ENCODE data around the gene DUSP5. TPM values are rescaled to one million over a fixed set of nuclear protein-coding genes. Genes with fewer than 3 reads are reported as not detected.
"Not testable (repeated sequence)": the region's sequence is repeated elsewhere in the genome, so short reads cannot be mapped to it uniquely, and the experiment has no call there.

Gene DUSP5
- total and polyA plus RNA-seq, 7 donors, result 1.2 to 77.5 (median 2.1) TPM

- Histone ChIP-seq H3K9me3 (no peaks in the 10 kb centered on the region), H3K27me3 (ENCODE audit: insufficient read depth in 3 of 3, low read length in 2 of 3) (peaks cover 0 to 19% (median 5%) of the 10 kb centered on the region in 3 donors), H3K4me3 (no peak overlapping the region), H3K36me3 (ENCODE audit: insufficient read depth in 1 of 2, low read depth in 1 of 2) (no peaks in the 10 kb centered on the region), H3K4me1 (peaks cover 4% of the 10 kb centered on the region), H3K27ac (no peak overlapping the region)
- no peak for DNase-seq
- WGBS, 3 donors, result 54 to 74% (median 59%) methylated on average over 6 of the region's 6 CpGs
- intact Hi-C loops (cut with DNase I), result no loop called here
- ATAC-seq, result no peak
- TF ChIP-seq CTCF (IDR thresholded peaks at IDR 0.05), result no peak
Measured at GRCh38 chr10:110529596-110530011, 31.9 kb downstream of the DUSP5 start.

GRCh38 chr10:110530131-110530831 lies 32.6 kb downstream of the DUSP5 start:
- no peaks in the 10 kb centered on the region for H3K9me3 ChIP-seq
- H3K4me3 ChIP-seq, result peak overlapping the region; percentile 26
- ATAC-seq (peak in 3 of 4 donors; percentile 66 to 77 (median 68)), DNase-seq (peak; percentile 63 to 81)
- no peak overlapping the region for H3K27ac ChIP-seq
- no peak for TF ChIP-seq CTCF (IDR thresholded peaks at IDR 0.05)
- peaks cover 4% of the 10 kb centered on the region for H3K4me1 ChIP-seq
- no peaks in the 10 kb centered on the region for H3K36me3 ChIP-seq (ENCODE audit: insufficient read depth in 1 of 2, low read depth in 1 of 2)
- intact Hi-C loops (cut with DNase I), result no loop called here
- 4 to 5% (median 5%) methylated on average over 33 to 35 of the region's 35 CpGs for WGBS, 3 donors
- peaks cover 0 to 19% (median 5%) of the 10 kb centered on the region in 3 donors for H3K27me3 ChIP-seq (ENCODE audit: insufficient read depth in 3 of 3, low read length in 2 of 3)

- H3K27ac ChIP-seq, result no peak overlapping the region
- no peaks in the 10 kb centered on the region for H3K9me3 ChIP-seq
- intact Hi-C loops (cut with DNase I), result no loop called here
- no peak for ATAC-seq
- DNase-seq, result no peak
- peaks cover 0 to 25% (median 5%) of the 10 kb centered on the region in 3 donors for H3K27me3 ChIP-seq (ENCODE audit: insufficient read depth in 3 of 3, low read length in 2 of 3)
- no peaks in the 10 kb centered on the region for H3K36me3 ChIP-seq (ENCODE audit: insufficient read depth in 1 of 2, low read depth in 1 of 2)
- H3K4me1 ChIP-seq, result peaks cover 4% of the 10 kb centered on the region
- H3K4me3 ChIP-seq, result no peak overlapping the region
- WGBS, 3 donors, result 86 to 92% (median 86%) methylated on average over 2 of the region's 2 CpGs
- TF ChIP-seq CTCF (IDR thresholded peaks at IDR 0.05), result no peak
Measured at GRCh38 chr10:110531687-110532086, 34.0 kb downstream of the DUSP5 start.

GRCh38 chr10:110532628-110533027 lies 34.9 kb downstream of the DUSP5 start:
- WGBS, 3 donors, result 90 to 96% (median 93%) methylated on average over 4 of the region's 4 CpGs
- DNase-seq; H3K27ac ChIP-seq; H3K9me3 ChIP-seq; H3K36me3 ChIP-seq (ENCODE audit: insufficient read depth in 1 of 2, low read depth in 1 of 2); H3K4me1 ChIP-seq; intact Hi-C loops (cut with DNase I); H3K4me3 ChIP-seq; ATAC-seq: not testable (repeated sequence)
- H3K27me3 ChIP-seq (ENCODE audit: insufficient read depth in 3 of 3, low read length in 2 of 3), result peaks cover 0 to 26% (median 5%) of the 10 kb centered on the region in 3 donors

GRCh38 chr10:110533149-110533548 lies 35.4 kb downstream of the DUSP5 start:
- H3K4me1 ChIP-seq, result peaks cover 4% of the 10 kb centered on the region
- TF ChIP-seq CTCF (IDR thresholded peaks at IDR 0.05), result no peak
- peaks cover 0 to 26% (median 5%) of the 10 kb centered on the region in 3 donors for H3K27me3 ChIP-seq (ENCODE audit: insufficient read depth in 3 of 3, low read length in 2 of 3)
- ATAC-seq (no peak), DNase-seq (no peak)
- H3K27ac ChIP-seq, result no peak overlapping the region
- H3K36me3 ChIP-seq (ENCODE audit: insufficient read depth in 1 of 2, low read depth in 1 of 2), result no peaks in the 10 kb centered on the region
- no peak overlapping the region for H3K4me3 ChIP-seq
- WGBS, 3 donors, result 19 to 33% (median 21%) methylated on average over 3 of the region's 3 CpGs
- intact Hi-C loops (cut with DNase I), result no loop called here
- no peaks in the 10 kb centered on the region for H3K9me3 ChIP-seq
